GM12878 (cell line): ENCODE results near the gene OTOS. TPM values are rescaled to one million over a fixed set of nuclear protein-coding genes. Genes with fewer than 3 reads are reported as not detected.

ENCODE experiments used
- ATAC-seq: fragments of 200-7000 bp; cut with Tn5 transposase; 3 replicates; pipeline ENCODE4 v1.9.1; 2020; ENCODE audit warnings: mild to moderate bottlenecking, moderate library complexity
- BruUV-seq: library from RNA; stranded (reverse); fragments of 400-500 nt; replicated peaks from 2 replicates; lab custom pipeline; 2021; lab: Mats Ljungman, UMichigan
- CTCF ChIA-PET: fragments of 300-600 bp; sonication (Branson Sonifier 250); formaldehyde crosslinking; extraction: SDS; loops from one replicate; lab custom pipeline; 2021; ENCODE audit warnings: inconsistent platforms; lab: Yijun Ruan, JAX
- POLR2A ChIA-PET: fragments of 350-600 bp; formaldehyde crosslinking; extraction: SDS; loops from one replicate; lab custom pipeline; 2021; ENCODE audit warnings: inconsistent platforms; lab: Charles Lee
- RAD21 ChIA-PET: fragments of 300-600 bp; sonication (Branson Sonifier 250); formaldehyde crosslinking; loops from one replicate; lab custom pipeline; 2023; ENCODE audit warnings: antibody characterized with exemption; ENCODE audit not compliant: unreplicated experiment; lab: Charles Lee
- SMC1A ChIA-PET: fragments of 300-600 bp; sonication (Branson Sonifier 250); formaldehyde crosslinking; loops from one replicate; lab custom pipeline; 2023; ENCODE audit not compliant: unreplicated experiment, uncharacterized antibody; lab: Charles Lee
- DNase-seq: peaks from one replicate; pipeline ENCODE4 v3.0.0-alpha.2; 2011; ENCODE audit warnings: low read depth, low spot score
- FAIRE-seq: peaks from 3 replicates; lab custom pipeline; 2011; peaks lifted over from hg19 to GRCh38; lab: Jason Lieb, UNC
- H2AFZ ChIP-seq: 2 replicates; pipeline ENCODE4 v1.6.0; 2011; ENCODE audit warnings: low read depth, low read length, control low read depth; ENCODE audit not compliant: control insufficient read depth
- H3K27ac ChIP-seq: 2 replicates; pipeline ENCODE4 v1.5.1; 2011; ENCODE audit warnings: control low read depth; ENCODE audit not compliant: control insufficient read depth, insufficient read depth
- H3K27me3 ChIP-seq, 2 experiments: replicated peaks in 1 of 2; 2 replicates each; pipeline versions ENCODE4 v1.6.0 to v1.6.1; 2011; ENCODE audit warnings: low read length in 1 of 2; ENCODE audit not compliant: control insufficient read depth in 2 of 2, insufficient read depth in 2 of 2
- H3K36me3 ChIP-seq, 2 experiments: 2 replicates each; pipeline ENCODE4 v1.5.1; 2011; ENCODE audit warnings: low read length in 1 of 2; ENCODE audit not compliant: control insufficient read depth in 2 of 2, insufficient read depth in 2 of 2
- H3K4me1 ChIP-seq: 2 replicates; pipeline ENCODE4 v1.6.1; 2011; ENCODE audit warnings: mild to moderate bottlenecking, low read length, moderate library complexity, mixed read lengths; ENCODE audit not compliant: control insufficient read depth, insufficient read depth
- H3K4me2 ChIP-seq: 2 replicates; pipeline ENCODE4 v1.6.0; 2011; ENCODE audit warnings: control low read depth; ENCODE audit not compliant: control insufficient read depth, insufficient read depth
- H3K4me3 ChIP-seq: fragments of 200-600 bp; sonication (generic); 2 replicates; pipeline ENCODE4 v1.5.1; 2016
- H3K79me2 ChIP-seq: 2 replicates; pipeline ENCODE4 v1.6.0; 2011; ENCODE audit warnings: low read length; ENCODE audit not compliant: control insufficient read depth, insufficient read depth
- H3K9ac ChIP-seq: 2 replicates; pipeline ENCODE4 v1.8.0; 2011; ENCODE audit warnings: low read length, control low read depth, mixed read lengths; ENCODE audit not compliant: control insufficient read depth, insufficient read depth
- H3K9me3 ChIP-seq: replicated peaks from 3 replicates; pipeline ENCODE4 v1.5.1; 2011; ENCODE audit warnings: mild to moderate bottlenecking, low read length; ENCODE audit not compliant: control insufficient read depth, insufficient read depth
- H4K20me1 ChIP-seq: 2 replicates; pipeline ENCODE4 v1.6.0; 2011; ENCODE audit not compliant: control insufficient read depth, insufficient read depth
- BMI1 ChIP-seq: fragments of 450-650 bp; IDR thresholded peaks from 2 replicates; pipeline ENCODE4 v1.6.1; 2016; ENCODE audit warnings: mild to moderate bottlenecking, moderate library complexity, borderline replicate concordance
- HSF1 ChIP-seq: fragments of 150-350 bp; IDR thresholded peaks from 2 replicates; pipeline ENCODE4 v1.6.1; 2014; ENCODE audit warnings: mild to moderate bottlenecking, low read depth, low read length
- MTA2 ChIP-seq: fragments of 450-650 bp; IDR thresholded peaks from 2 replicates; pipeline ENCODE4 v1.6.1; 2016; ENCODE audit warnings: low read depth, mild to moderate bottlenecking, moderate library complexity
- NR2C1 ChIP-seq: fragments of 450-650 bp; IDR thresholded peaks from 2 replicates; pipeline ENCODE4 v1.6.1; 2017; ENCODE audit warnings: antibody characterized with exemption, mild to moderate bottlenecking, moderate library complexity
- RUNX3 ChIP-seq: IDR thresholded peaks from 2 replicates; pipeline ENCODE4 v1.6.1; 2012; ENCODE audit warnings: low read length, inconsistent platforms
- ZBED1 ChIP-seq: IDR thresholded peaks from 2 replicates; pipeline ENCODE4 v1.6.1; 2016; ENCODE audit warnings: borderline replicate concordance
- ZNF687 ChIP-seq: fragments of 450-650 bp; IDR thresholded peaks from 2 replicates; pipeline ENCODE4 v1.6.1; 2017; ENCODE audit warnings: mild to moderate bottlenecking, moderate library complexity
- WGBS: methylation state at CpG from one replicate; pipeline ENCODE4 v1.1.6; 2016; ENCODE audit warnings: low lambda C conversion rate; ENCODE audit not compliant: insufficient replicate concordance, insufficient coverage; ENCODE audit errors: missing lambda C conversion rate; 5-methylcytosine and 5-hydroxymethylcytosine counted together
- in situ Hi-C: fragments of 300-500 bp; cut with MboI; formaldehyde crosslinking; loops from 9 replicates; pipeline ENCODE4 v1.14.3; 2018; ENCODE audit warnings: mixed read lengths
- intact Hi-C: fragments of 100-400 bp; cut with micrococcal nuclease; formaldehyde crosslinking; loops from one replicate; pipeline ENCODE4 v1.14.2; 2022; ENCODE audit not compliant: unreplicated experiment
- polyA plus RNA-seq, 11 experiments: library from polyadenylated mRNA; depleted of rRNA in 4 of 11; unstranded in 6 of 11; stranded (reverse) in 5 of 11; fragments of >200 nt; fragmentation: Nextera tagmentation in 4 of 11; fragmentation: Illumina TruSeq in 1 of 11; extraction: Ambion mirVana in 4 of 11; extraction: Trizol in 1 of 11; gene quantifications; 1 replicate in 1 of 11; 2 replicates in 10 of 11; pipeline versions ENCODE4 v1.2.1 to v1.2.3, GENCODE V29; 2011 to 2016; ENCODE audit warnings: inconsistent platforms in 2 of 11, missing spikeins in 2 of 11, low read depth in 1 of 11
- total RNA-seq, 4 experiments: library from RNA; depleted of rRNA in 3 of 4; stranded (reverse); fragments of >200 nt in 3 of 4; fragmentation: Illumina TruSeq in 1 of 4; extraction: Trizol in 1 of 4; gene quantifications; 2 replicates each; pipeline versions ENCODE4 v1.2.1 to v1.2.3, GENCODE V29; 2013 to 2021

The OTOS gene
- total and polyA plus RNA-seq, 10 of the 15 experiments (the other 5 are each of a cell fraction or from before 2014, with no cell fraction given), result not detected

- ATAC-seq (no peak), DNase-seq (no peak), FAIRE-seq (no peak)
- no peak overlapping the region for H3K9ac ChIP-seq
- H3K79me2 ChIP-seq, result no peaks in the 10 kb centered on the region
- H4K20me1 ChIP-seq, result no peaks in the 10 kb centered on the region
- in situ Hi-C loops, result no loop called here
- no peak overlapping the region for H2AFZ ChIP-seq
- 19% methylated on average over 5 of the region's 5 CpGs for WGBS
- H3K36me3 ChIP-seq, result no peaks in the 10 kb centered on the region
- no peak overlapping the region for H3K27ac ChIP-seq
- ChIA-PET SMC1A (no interaction called here), CTCF (no interaction called here), POLR2A (no interaction called here), RAD21 (no interaction called here)
- BruUV-seq, result no TSS peak
- no peaks in the 10 kb centered on the region for H3K27me3 ChIP-seq
- intact Hi-C loops, result no loop called here
- H3K4me3 ChIP-seq, result no peak overlapping the region
- no peaks in the 10 kb centered on the region; the same call in 2 of the 3 replicates for H3K9me3 ChIP-seq
- no peak overlapping the region for H3K4me2 ChIP-seq
- H3K4me1 ChIP-seq, result no peaks in the 10 kb centered on the region
- no peak for TF ChIP-seq ZNF687
- no peak for TF ChIP-seq HSF1
- TF ChIP-seq BMI1, result no peak
- no peak for TF ChIP-seq RUNX3
- no peak for TF ChIP-seq NR2C1
- no peak for TF ChIP-seq ZBED1
- no peak for TF ChIP-seq MTA2
Observed at GRCh38 chr2:240162032-240162431, 21.6 kb upstream of the OTOS start.
